ENCODE measurements around the gene GPR68.

DNA sequence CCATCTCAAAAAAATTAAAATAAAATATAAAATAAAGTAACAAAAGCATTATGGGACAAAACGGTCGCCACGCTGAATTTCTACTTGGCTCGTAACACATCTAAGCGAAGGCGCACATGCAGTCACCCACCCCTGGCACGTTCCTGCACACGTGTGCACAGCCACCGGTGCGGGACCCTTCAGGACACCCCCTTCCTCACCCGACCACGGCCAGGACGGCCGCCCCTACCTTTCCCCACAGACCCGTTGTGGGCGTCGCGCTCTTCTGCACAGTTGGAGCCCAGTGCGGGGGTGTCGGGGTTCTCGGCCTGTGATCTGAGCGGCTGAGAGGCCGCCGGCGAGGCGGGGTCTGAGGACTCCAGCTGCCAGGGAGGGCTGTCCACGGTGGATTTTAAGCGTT is 44.4 kb upstream of the GPR68 start:
- TF ChIP-seq, protein P1, sequence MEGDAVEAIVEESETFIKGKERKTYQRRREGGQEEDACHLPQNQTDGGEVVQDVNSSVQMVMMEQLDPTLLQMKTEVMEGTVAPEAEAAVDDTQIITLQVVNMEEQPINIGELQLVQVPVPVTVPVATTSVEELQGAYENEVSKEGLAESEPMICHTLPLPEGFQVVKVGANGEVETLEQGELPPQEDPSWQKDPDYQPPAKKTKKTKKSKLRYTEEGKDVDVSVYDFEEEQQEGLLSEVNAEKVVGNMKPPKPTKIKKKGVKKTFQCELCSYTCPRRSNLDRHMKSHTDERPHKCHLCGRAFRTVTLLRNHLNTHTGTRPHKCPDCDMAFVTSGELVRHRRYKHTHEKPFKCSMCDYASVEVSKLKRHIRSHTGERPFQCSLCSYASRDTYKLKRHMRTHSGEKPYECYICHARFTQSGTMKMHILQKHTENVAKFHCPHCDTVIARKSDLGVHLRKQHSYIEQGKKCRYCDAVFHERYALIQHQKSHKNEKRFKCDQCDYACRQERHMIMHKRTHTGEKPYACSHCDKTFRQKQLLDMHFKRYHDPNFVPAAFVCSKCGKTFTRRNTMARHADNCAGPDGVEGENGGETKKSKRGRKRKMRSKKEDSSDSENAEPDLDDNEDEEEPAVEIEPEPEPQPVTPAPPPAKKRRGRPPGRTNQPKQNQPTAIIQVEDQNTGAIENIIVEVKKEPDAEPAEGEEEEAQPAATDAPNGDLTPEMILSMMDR (IDR thresholded peaks at IDR 0.05; ENCODE audit: poor library complexity) = no peak
- TF ChIP-seq EZH2 (IDR thresholded peaks at IDR 0.05; ENCODE audit: borderline replicate concordance) = no peak
